NCI-H526 treated with DMSO at 0.1 percent for 48 hours (cell line): ENCODE data around the gene PLB1.
"Not testable (repeated sequence)": the region's sequence is repeated elsewhere in the genome, so short reads cannot be mapped to it uniquely, and the experiment has no call there.

Source experiments
- DNase-seq: peaks from one replicate; lab custom pipeline; 2025; lab: John Stamatoyannopoulos, UW

The PLB1 gene

DNA sequence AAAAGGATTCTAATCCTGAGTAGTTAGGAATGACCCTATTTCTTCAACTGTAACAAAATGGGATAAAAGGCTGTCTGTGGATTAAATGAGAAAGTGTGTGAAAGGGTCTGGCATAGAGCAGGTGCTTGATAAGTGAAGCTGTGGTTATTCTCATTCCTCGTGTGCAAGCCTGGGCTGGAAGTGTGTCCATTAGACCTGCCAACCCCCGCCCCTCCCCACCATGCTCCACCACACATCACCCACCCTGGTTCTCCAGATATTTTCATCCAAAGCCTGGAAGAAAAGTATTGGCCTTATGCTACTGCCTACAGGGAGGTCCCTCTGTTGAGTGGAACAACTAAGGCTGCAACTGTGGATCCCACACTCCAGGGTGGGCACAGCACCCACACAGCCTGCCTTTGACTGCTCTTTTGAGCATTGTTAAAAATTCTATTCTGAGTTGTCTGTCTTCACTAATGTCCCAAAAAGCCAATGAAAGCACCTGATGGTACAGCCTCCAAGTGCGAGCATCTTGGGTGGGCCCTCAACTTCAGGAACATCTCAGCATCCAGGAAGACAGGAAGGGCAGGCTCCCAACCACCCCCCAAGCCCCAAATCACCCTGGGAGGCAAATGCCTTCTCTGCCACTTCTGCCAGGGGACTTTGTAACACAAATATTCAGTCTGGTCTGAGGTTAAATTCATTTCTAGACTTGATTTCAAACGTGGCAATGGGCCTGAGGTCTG, 153.0 kb downstream of the PLB1 start:
- no peak for DNase-seq

GRCh38 chr2:28649481-28650265, 153.8 kb downstream of the PLB1 start:
- no peak for DNase-seq

GRCh38 chr2:28650266-28650584, 154.4 kb downstream of the PLB1 start:
- DNase-seq: no peak

DNA sequence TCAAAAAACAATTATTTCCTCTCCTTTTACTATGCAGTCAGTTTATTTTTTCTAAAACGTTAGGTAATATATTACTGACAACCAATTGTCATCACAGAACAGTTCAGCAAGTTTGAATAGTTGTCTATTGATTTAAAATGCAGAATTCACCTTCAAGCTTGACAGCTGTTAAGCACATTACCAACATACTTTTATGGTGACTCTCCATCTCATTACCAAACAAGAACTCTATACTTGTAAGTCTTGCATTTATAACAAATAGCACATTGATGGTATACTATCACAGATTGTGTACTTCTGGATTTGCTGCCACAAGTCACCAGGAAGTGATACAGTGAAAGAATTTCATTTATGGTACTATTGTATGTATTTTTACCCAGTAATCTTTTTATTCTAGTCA, 156.4 kb downstream of the PLB1 start:
- no peak for DNase-seq

DNA sequence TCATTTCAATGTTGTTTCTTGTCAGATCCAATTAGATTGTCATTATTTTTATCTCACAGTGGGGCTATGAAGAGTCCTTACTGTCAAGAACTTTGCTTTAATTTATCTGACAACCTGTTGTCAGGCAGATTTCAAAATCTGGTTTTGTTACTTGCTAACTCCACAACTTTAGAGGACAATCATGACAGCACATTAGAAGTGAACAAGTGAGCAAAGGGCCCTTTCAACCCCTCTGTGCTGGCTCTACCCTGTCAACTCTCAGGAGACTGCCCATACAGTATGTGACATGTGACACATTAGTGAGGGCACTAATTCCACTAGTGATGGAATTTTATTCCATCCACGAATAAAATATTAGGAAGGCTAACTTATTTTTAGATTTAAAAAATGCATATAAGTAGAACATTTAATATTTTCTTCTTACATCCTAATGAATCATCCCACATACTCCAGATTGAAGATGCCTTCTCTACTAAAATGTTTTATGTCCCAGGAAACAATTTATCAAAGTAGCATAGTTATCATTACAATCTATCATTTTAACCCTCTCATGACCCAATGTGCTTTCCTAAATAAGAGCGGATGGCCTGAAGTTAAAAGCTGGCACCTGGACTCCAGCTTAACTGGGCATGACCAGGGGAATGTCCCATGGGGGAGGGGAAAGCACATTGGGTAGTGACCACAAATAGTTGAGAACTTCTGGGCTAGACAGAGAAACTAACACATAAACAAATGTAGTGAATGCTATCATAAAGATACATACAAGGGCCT, 158.2 kb downstream of the PLB1 start:
- no peak for DNase-seq

DNA sequence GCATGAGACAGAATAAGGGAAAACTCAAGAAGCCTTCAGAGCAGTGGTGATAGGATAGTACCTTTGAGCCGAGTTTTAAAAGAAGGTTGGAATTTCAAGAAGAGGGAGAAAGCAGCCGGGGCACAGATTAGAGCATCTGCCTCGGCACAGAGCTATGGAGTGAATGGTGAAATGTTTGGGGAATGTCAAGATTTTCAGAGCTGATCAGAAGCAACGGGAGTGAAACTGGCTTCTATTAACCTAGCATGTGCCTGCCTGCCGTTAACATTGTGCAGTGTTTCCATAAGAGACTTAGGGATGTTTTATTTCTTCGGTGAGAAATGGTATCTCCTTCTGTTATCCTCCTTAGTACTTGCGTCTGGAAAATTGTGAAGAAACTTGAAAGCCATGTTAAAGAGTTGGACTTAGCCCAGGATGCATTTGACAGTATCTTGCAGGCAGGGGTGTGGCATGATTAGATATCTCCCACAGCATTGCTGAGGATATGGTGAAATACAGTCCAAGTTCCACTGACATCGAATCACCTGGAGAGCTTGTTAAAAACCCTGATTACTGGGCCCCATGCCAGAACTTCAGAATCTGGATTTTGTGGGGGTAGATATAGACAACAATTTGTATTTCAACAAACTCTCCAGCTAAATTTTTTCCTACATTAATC, 158.9 kb downstream of the PLB1 start:
- no peak for DNase-seq

DNA sequence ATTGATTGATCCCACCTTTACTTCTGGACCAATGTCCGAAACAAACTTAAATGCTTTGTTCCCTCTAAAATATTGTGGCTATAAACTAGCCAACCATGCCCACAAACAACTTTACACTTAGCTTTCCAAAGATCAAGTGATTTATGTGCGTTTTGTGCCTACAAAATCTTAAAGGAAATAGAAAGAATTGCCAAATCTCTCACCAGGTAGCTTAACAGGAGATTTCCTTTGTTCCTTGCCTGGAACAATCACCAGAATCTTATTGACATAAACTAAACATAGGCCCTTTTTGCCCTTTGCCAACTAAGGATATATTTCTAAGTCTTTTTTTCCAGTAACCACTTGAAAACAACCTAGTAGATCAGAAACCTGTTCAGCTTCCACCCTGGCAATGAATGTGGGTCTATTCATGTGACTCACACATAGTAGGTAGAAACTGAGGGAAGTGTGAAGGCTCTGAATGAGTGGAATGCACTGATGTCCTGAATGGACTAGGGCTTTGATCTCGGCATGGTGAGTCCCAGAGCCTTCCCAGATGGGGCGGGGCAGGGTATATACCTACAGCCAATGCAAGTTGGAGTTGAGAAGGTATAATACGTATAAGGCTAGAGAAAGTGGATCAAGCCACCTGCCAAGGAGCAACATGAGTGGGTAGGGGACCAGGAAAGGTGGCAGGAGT, 161.2 kb downstream of the PLB1 start:
- DNase-seq: no peak

DNA sequence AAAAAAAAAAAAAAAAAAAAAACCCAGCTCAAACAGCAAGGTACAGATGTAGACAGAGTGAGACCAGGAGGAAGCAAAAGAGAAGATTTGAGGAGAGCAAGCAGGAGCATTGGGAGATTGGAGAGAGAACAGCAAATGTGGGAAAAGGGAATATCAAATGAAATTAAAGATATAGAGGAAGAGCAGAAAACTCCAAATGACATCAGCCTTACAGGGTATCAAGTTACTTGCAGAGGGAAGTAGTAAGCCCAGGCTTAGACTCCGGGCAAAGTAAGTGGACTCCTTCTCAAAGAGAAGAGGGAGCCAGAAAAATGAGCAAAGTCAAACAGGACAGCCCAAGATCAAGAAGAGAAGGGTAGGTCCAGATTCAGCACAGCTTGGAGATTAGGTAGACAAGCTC, 162.5 kb downstream of the PLB1 start:
- DNase-seq: no peak

GRCh38 chr2:28659127-28659526, 163.3 kb downstream of the PLB1 start:
- DNase-seq: no peak

- no peak for DNase-seq
Measured at GRCh38 chr2:28661589-28662001, 165.7 kb downstream of the PLB1 start.

- no peak for DNase-seq
Measured at GRCh38 chr2:28662044-28662443, 166.2 kb downstream of the PLB1 start.

DNA sequence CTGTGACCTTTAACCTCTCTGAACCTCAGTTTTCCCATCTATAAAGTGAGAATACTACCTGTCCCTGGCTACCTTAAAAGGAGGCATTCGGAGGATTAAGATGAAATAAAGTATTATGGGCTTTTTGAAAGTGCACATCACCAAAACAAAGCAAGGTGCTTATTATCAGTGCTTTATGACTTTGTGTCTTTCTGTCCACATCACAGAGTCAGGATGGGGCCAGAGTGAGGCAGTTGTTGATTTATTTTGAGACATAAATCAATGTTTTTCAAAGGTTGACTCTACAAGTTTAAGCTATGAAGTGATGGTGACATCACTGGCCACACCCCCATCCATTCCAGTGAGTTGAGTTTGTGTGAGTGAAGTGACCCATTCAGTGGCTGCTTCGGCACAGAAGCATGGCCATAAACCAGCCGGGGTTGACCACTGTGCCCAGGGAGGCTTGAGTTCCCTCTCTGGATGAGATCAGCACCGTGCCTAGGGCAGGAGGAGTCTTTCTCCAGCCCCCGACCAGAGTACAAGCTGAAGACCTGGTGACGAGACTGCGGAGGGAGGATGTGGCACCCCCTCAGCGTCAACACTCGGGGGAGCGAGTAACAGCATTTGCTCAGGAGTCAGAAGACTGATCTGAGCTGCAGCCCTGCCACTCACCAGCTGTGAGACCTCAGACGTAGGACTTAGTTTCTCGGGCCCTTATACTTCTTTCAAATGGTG, 166.8 kb downstream of the PLB1 start:
- no peak for DNase-seq

- no peak for DNase-seq
Measured at GRCh38 chr2:28663359-28663758, 167.5 kb downstream of the PLB1 start.

DNA sequence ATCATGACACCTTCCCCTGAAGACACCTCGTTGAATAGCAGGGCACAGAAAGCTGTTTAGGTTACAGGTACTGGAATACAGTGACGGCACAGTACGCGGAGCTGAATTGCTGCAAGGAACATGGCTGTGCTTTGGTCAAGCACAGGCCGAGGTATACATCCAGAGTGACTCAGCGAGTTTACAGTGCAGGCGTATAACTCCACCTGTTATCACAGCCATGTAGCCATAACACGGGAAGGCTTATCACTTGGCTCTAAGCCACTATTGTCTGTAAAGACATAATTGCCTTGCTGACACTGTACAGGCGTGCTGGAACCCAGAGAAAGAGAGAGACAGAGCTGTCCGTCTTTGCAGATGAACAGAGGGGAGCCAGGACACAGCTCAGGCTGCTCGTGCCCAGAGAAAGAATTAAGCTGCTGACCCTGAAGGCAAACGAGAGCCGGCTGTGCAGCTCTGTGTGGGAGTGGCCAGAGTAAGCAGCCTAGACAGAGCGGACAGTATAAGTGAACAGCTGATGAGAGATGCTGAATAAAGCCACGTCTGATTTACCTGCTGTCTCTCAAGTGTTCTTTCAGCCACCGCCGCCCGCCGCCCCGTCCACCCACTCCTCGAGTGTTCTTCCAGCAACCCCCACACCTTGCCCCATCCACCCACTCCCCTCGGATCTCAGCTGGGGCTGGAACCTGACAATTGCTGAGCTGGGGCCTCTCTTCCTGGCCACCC, 168.4 kb downstream of the PLB1 start:
- DNase-seq: no peak

DNA sequence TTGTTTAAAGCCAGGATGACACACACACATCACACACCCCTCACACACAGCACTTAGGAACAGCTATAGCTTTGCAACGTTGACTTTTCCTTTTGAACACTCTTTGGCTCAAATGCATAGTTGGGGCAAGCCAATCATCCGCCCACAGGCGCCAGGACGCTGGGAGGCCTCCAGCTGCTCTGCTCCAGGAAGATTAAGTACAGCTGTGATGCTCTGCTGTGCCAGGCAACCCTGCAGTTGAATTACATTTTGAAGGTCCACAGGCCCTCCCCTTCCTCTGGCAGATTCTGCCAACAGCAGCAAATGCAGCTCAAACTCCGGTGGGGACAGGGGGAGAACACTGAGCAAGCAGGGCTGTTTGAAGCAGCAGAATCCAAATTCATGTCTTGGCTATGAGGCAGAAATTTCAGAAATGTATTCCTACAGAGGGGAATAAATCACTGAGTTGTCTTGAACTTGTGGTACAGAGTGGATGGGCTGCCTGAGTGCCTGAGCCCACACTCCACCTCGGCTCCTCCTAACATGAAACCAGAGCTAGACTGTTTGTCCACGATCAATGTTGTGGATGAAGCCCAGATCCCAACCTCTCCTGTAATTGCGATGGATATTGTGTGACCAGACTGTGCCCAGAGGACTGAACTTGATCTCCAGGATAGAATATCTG, 169.3 kb downstream of the PLB1 start:
- DNase-seq: no peak

DNA sequence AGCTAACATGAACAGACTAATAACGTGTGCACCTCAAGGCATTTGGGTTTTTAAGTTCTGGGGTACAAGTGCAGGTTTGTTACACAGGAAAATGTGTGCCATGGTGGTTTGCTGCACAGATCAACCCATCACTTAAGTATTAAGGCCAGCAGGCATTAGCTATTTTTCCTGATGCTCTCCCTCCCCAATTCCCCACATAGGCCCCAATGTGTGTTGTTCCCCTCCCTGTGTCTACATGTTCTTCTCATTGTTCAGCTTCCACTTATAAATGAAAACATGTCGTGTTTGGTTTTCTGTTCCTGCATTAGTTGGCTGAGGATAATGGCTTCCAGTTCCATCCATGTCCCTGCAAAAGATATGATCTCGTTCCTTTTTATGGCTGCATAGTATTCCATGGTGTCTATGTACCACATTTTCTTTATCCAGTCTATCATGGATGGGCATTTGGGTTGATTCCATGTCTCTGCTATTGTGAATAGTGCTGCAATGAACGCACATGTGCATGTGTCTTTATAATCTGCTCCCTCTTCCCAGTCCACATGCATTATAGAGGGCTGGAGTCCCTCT, 170.0 kb downstream of the PLB1 start:
- DNase-seq: not testable (repeated sequence)

- DNase-seq: no peak
Measured at GRCh38 chr2:28666496-28667184, 170.8 kb downstream of the PLB1 start.

- no peak for DNase-seq
Measured at GRCh38 chr2:28667261-28667660, 171.4 kb downstream of the PLB1 start.
